PC-3 (cell line): ENCODE measurements around the gene RAB30. TPM values are rescaled to one million over a fixed set of nuclear protein-coding genes. Genes with fewer than 3 reads are reported as not detected.
"Not testable (repeated sequence)": the region's sequence is repeated elsewhere in the genome, so short reads cannot be mapped to it uniquely, and the experiment has no call there.

Source experiments
- ATAC-seq: fragments of 200-7000 bp; cut with Tn5 transposase; 2 replicates; pipeline ENCODE4 v1.9.1; 2020; ENCODE audit warnings: mild to moderate bottlenecking, moderate library complexity
- BruUV-seq: library from RNA; stranded (reverse); fragments of 400-500 nt; replicated peaks from 2 replicates; lab custom pipeline; 2021; lab: Mats Ljungman, UMichigan
- CTCF ChIA-PET: fragments of 300-600 bp; sonication (Branson Sonifier 250); formaldehyde crosslinking; loops from one replicate; lab custom pipeline; 2022; ENCODE audit warnings: antibody characterized with exemption; lab: Charles Lee
- POLR2A ChIA-PET: fragments of 300-600 bp; sonication (Branson Sonifier 250); formaldehyde crosslinking; loops from one replicate; lab custom pipeline; 2022; ENCODE audit warnings: antibody characterized with exemption; ENCODE audit not compliant: unreplicated experiment; lab: Charles Lee
- DNase-seq: peaks from one replicate; pipeline ENCODE4 v3.0.0-alpha.2; 2015
- H2AFZ ChIP-seq: fragments of 300-600 bp; sonication (generic); 2 replicates; pipeline ENCODE4 v1.6.0; 2016; ENCODE audit warnings: antibody characterized with exemption, low read length
- H3F3A ChIP-seq: fragments of 300-600 bp; sonication (generic); one replicate; pipeline ENCODE4 v1.6.0; 2017; ENCODE audit warnings: antibody characterized with exemption, low read length, control low read depth, mild to moderate bottlenecking; ENCODE audit not compliant: unreplicated experiment
- H3K27ac ChIP-seq: fragments of 300-600 bp; sonication (generic); 2 replicates; pipeline ENCODE4 v1.5.1; 2016; ENCODE audit warnings: mild to moderate bottlenecking, low read length
- H3K27me3 ChIP-seq: fragments of 300-600 bp; sonication (generic); 2 replicates; pipeline ENCODE4 v1.6.1; 2016; ENCODE audit warnings: low read length, mixed read lengths
- H3K36me3 ChIP-seq: fragments of 300-600 bp; sonication (generic); 2 replicates; pipeline ENCODE4 v1.6.1; 2016; ENCODE audit warnings: low read depth, mixed run types, low read length, mixed read lengths
- H3K4me1 ChIP-seq: fragments of 300-600 bp; sonication (generic); 2 replicates; pipeline ENCODE4 v1.5.1; 2016; ENCODE audit warnings: low read length; ENCODE audit not compliant: insufficient read depth
- H3K4me2 ChIP-seq: fragments of 300-600 bp; sonication (generic); 2 replicates; pipeline ENCODE4 v1.6.0; 2016; ENCODE audit warnings: low read length
- H3K4me3 ChIP-seq: fragments of 300-600 bp; sonication (generic); 2 replicates; pipeline ENCODE4 v1.5.1; 2016; ENCODE audit warnings: mild to moderate bottlenecking, low read length, mixed read lengths
- H3K79me2 ChIP-seq: fragments of 300-600 bp; sonication (generic); 2 replicates; pipeline ENCODE4 v1.6.1; 2017; ENCODE audit warnings: low read length, mixed read lengths
- H3K9ac ChIP-seq: fragments of 300-600 bp; sonication (generic); 2 replicates; pipeline ENCODE4 v1.6.0; 2016; ENCODE audit warnings: mild to moderate bottlenecking, low read length
- H3K9me2 ChIP-seq: fragments of 300-600 bp; sonication (generic); replicated peaks from 2 replicates; pipeline ENCODE4 v1.6.1; 2016; ENCODE audit warnings: mixed run types, low read length, mixed read lengths
- H3K9me3 ChIP-seq: fragments of 300-600 bp; sonication (generic); 2 replicates; pipeline ENCODE4 v1.6.1; 2016; ENCODE audit warnings: low read length, mixed read lengths
- H4K20me1 ChIP-seq: fragments of 300-600 bp; sonication (generic); 2 replicates; pipeline ENCODE4 v1.6.1; 2016; ENCODE audit warnings: low read length, mixed read lengths
- EZH2 ChIP-seq: fragments of 300-600 bp; sonication (generic); IDR thresholded peaks from one replicate; pipeline ENCODE4 v1.6.1; 2017; ENCODE audit warnings: antibody characterized with exemption, mild to moderate bottlenecking, low read length; ENCODE audit not compliant: unreplicated experiment
- EZH2phosphoT487 ChIP-seq: fragments of 300-600 bp; sonication (generic); IDR thresholded peaks from 2 replicates; pipeline ENCODE4 v1.6.1; 2018; ENCODE audit warnings: mild to moderate bottlenecking, antibody characterized with exemption, low read length, borderline replicate concordance
- intact Hi-C: fragments of 100-400 bp; cut with micrococcal nuclease; formaldehyde crosslinking; loops from 2 replicates; pipeline ENCODE4 v1.9.0; 2023
- total RNA-seq: library from RNA; depleted of rRNA; stranded (reverse); fragments of >200 nt; gene quantifications from 2 replicates; pipeline ENCODE4 v1.2.3, GENCODE V29; 2014
- TF ChIP-seq, protein P1 (sequence below): fragments of 300-600 bp; sonication (generic); conservative IDR thresholded peaks from 2 replicates; pipeline ENCODE4 v1.5.1; 2017; ENCODE audit warnings: antibody characterized with exemption, low read depth, mild to moderate bottlenecking, low read length

Gene RAB30
- total RNA-seq, 1 experiment from 2014 or later: 6.6 TPM

GRCh38 chr11:82969811-82970210 lies 101.9 kb downstream of the RAB30 start:
- ATAC-seq (no peak), DNase-seq (no peak)
- no peak overlapping the region for H3K9ac ChIP-seq
- no peaks in the 10 kb centered on the region for H3K9me2 ChIP-seq
- no peaks in the 10 kb centered on the region for H3K36me3 ChIP-seq
- TF ChIP-seq, protein P1, sequence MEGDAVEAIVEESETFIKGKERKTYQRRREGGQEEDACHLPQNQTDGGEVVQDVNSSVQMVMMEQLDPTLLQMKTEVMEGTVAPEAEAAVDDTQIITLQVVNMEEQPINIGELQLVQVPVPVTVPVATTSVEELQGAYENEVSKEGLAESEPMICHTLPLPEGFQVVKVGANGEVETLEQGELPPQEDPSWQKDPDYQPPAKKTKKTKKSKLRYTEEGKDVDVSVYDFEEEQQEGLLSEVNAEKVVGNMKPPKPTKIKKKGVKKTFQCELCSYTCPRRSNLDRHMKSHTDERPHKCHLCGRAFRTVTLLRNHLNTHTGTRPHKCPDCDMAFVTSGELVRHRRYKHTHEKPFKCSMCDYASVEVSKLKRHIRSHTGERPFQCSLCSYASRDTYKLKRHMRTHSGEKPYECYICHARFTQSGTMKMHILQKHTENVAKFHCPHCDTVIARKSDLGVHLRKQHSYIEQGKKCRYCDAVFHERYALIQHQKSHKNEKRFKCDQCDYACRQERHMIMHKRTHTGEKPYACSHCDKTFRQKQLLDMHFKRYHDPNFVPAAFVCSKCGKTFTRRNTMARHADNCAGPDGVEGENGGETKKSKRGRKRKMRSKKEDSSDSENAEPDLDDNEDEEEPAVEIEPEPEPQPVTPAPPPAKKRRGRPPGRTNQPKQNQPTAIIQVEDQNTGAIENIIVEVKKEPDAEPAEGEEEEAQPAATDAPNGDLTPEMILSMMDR: no peak
- TF ChIP-seq EZH2 (no peak), EZH2phosphoT487 (no peak)
- peaks cover 2% of the 10 kb centered on the region for H3K4me1 ChIP-seq
- no peaks in the 10 kb centered on the region for H3K9me3 ChIP-seq
- no TSS peak for BruUV-seq
- no peaks in the 10 kb centered on the region for H4K20me1 ChIP-seq
- no peaks in the 10 kb centered on the region for H3F3A ChIP-seq
- H3K27ac ChIP-seq: no peak overlapping the region
- POLR2A ChIA-PET: interaction anchor here (0.5 kb wide), 1 partner anchor 76 kb away, joined by 3 read pairs; no protein-coding TSS in a partner anchor
- H3K4me2 ChIP-seq: no peak overlapping the region
- no peaks in the 10 kb centered on the region for H3K27me3 ChIP-seq
- intact Hi-C loops: loop anchor here (5.0 kb wide), 1 partner anchor 847 kb away; no protein-coding TSS in a partner anchor
- no peak overlapping the region for H3K4me3 ChIP-seq
- CTCF ChIA-PET: no interaction called here
- no peaks in the 10 kb centered on the region for H3K79me2 ChIP-seq
- no peak overlapping the region for H2AFZ ChIP-seq

DNA sequence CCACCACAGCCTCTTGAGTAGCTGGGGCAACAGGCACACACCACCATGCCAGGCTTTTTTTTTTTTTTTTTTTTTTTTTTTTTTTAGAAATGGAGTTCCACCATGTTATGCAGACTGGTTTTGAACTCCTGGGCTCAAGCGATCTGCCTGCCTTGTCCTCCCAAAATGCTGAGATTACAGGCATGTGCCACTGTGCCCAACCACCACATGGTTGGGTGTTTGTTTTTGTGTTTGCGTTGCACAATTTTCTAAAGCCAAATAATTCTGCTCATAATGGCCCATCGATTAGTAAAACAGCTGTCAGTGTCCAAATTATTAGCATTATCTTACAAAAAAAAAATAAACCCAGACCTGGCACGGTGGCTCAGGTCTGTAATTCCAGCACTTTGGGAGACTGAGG lies 104.3 kb downstream of the RAB30 start:
- Histone ChIP-seq H3K4me2 (no peak overlapping the region), H3K9me3 (no peaks in the 10 kb centered on the region), H3K27me3 (no peaks in the 10 kb centered on the region), H3K27ac (no peak overlapping the region), H3K9ac (no peak overlapping the region), H3K79me2 (no peaks in the 10 kb centered on the region), H3K36me3 (no peaks in the 10 kb centered on the region), H3K4me1 (no peaks in the 10 kb centered on the region), H4K20me1 (no peaks in the 10 kb centered on the region), H3K9me2 (no peaks in the 10 kb centered on the region), H2AFZ (no peak overlapping the region), H3F3A (no peaks in the 10 kb centered on the region), H3K4me3 (no peak overlapping the region)
- no TSS peak for BruUV-seq
- CTCF ChIA-PET: interaction anchor here (0.6 kb wide), 1 partner anchor 85 kb away, joined by 8 read pairs; no protein-coding TSS in a partner anchor
- intact Hi-C loops: no loop called here
- ATAC-seq (no peak), DNase-seq (no peak)
- POLR2A ChIA-PET: no interaction called here
- no peak for TF ChIP-seq EZH2
- TF ChIP-seq, protein P1: no peak
- TF ChIP-seq EZH2phosphoT487: no peak

DNA sequence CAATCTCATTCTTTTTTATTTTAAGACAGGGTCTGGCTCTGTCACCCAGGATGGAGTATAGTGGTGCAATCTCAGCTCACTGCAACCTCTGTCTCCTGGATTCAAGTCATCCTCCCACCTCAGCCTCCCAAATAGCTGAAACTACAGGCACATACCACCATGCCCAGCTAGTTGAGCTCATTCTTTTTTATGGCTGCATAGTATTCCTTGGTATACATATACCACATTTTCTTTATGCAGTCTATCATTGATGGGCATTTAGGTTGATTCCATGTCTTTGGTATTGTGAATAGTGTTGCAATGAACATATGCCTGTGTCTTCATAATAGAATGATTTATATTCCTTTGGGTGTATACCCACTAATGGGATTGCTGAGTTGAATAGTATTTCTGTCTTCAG lies 109.7 kb downstream of the RAB30 start:
- H3K9ac ChIP-seq, H3F3A ChIP-seq, H3K9me3 ChIP-seq, H3K36me3 ChIP-seq, H2AFZ ChIP-seq, H3K4me2 ChIP-seq, H3K27me3 ChIP-seq, H3K4me1 ChIP-seq, CTCF ChIA-PET, H3K9me2 ChIP-seq, H4K20me1 ChIP-seq, DNase-seq, BruUV-seq, H3K27ac ChIP-seq, H3K4me3 ChIP-seq, intact Hi-C loops, H3K79me2 ChIP-seq, ATAC-seq: not testable (repeated sequence)
- POLR2A ChIA-PET: interaction anchor here (0.6 kb wide), 1 partner anchor 32 kb away, joined by 3 read pairs; no protein-coding TSS in a partner anchor
